Right hindlimb (tissue), 1 donor: ENCODE measurements around the gene VAMP1.
A peak's percentile ranks its signal among the peaks of the same experiment; 100 is the strongest.
"Not testable (repeated sequence)": the region's sequence is repeated elsewhere in the genome, so short reads cannot be mapped to it uniquely, and the experiment has no call there.

Experiments
- DNase-seq: peaks from one replicate; pipeline ENCODE4 v3.0.0-alpha.2; 2018

Gene VAMP1, protein sequence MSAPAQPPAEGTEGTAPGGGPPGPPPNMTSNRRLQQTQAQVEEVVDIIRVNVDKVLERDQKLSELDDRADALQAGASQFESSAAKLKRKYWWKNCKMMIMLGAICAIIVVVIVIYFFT

DNA sequence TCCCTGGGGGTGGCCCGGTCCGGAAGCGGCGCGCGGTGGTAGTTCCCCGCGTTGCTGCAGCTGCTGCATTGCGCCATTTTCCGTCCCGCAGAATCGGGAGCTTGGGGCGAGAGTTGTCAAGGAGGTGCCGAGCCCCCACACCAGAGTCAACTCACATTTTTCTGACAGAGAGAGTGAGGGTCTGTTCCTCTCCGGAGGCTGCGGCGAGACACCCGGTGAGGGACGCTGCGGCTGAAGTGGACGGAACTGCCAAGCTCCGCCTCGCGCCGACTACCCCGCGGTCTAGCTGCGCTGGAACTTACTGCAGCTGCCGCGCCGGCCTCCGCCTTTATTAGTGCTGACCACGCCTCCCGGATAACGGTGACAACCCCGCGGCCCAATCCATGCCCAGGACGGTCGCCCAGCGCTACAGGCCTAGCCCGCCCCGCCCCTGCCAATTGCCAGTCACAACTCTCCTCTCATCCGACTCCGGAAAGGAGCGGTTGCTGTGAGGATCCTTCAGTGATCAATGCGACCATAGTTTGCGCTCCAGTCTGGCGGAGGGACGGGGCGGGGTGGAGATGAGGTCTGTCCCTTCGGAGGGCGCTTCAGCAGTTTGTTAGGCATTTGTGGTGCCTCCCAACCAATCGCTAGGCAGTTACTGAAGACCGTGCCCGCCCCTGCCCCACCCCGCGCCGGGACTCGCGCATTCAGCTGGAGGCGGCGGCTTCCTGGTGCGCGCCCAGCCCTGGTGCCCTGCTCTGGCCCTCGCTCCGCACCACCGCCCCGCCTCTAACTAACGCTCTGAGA is at the start of gene VAMP1:
Gene VAMP1, minus strand, starts transcription at position 303 of the 789 bp plus-strand sequence. Its CDS starts 146 bp downstream, at position 157.
- peak; percentile 99 for DNase-seq

DNA sequence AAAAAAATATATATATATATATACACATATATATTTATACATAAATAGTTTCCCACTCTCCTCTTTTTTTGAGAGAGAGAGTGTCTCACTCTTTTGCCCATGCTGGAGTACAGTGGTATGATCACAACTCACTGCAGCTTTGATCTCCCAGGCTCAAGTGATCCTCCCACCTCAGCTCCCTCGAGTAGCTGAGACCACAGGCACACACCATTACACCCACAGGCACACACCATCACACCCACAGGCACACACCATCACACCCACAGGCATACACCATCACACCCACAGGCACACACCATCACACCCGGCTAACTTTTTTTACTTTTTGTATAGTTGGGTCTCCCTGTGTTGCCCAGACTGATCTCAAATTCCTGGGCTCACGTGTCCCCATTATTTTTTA is 49.7 kb upstream of the VAMP1 start:
- DNase-seq = no peak

DNA sequence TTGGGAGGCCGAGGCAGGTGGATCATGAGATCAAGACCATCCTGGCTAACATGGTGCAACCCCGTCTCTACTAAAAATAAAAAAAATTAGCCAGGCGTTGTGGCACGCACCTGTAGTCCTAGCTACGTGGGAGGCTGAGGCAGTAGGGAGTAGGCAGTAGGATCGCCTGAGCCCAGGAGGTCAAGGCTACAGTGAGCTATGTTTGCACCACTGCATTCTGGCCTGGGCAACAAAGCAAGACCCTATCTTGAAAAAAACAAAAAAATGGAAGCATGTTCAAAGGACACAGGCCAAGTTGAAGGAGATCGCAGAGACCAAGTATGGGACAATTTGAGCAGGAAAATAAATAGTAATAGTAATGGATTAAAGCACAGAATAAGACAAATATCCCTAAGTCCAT is 37.6 kb upstream of the VAMP1 start:
- no peak for DNase-seq

DNA sequence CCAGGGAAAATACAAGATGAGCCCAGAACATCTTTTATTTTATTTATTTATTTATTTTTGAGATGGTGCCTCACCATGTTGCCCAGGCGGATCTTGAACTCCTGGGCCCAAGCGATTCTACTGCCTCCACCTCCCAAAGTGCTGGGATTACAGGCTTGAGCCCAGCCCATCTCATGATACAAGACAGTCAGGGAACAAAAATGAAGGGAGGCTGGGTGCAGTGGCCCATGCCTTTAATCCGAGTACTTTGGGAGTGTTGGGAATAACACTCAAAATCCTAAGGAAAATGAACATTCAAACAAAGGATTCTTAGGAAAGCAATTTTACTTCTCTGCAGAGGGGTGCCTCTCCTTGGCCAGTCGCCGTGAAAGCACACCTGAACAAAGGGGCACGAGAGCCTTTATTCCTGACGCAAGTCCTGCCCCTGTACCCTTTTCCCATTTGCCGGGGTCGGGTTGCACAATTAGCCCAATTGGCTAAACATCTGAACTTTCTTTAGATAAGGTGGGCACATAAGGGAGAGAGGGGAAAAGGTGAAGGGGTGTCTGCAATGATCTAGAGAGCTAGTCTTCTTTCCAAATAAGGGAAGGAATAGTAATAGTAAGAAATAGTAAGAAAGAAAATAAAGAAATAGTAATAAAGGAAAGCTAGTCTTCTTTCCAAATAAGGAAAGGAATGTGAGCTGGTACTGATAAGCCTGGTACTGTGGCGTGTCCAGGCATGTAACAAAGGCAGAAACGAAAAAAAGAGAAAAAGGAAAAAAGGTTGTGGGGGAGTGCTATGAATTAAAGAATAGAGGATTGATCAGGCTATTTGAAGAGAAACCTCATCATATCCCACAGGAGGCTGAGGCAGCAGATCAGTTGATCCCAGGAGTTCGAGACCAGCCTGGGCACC is 36.9 kb upstream of the VAMP1 start:
- no peak for DNase-seq

DNA sequence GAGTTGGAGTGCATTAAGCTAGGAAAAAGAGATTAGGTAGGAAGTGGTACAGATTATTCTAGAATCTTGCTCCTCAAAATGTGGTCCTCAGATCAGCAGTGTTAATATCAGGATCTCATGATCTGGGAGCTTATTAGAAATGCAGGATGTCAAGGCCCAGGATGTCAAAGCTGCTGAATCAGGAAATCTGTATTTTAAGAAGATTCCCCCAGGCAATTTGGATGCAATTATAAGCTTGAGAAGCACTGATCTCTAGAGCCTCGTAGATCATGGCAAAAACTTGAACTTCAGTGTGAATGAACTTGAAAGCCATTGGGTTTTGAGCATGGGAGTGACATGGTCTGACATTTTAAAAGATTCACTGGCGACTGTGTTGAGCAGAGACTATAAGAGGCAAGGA is 30.0 kb upstream of the VAMP1 start:
- DNase-seq = no peak

DNA sequence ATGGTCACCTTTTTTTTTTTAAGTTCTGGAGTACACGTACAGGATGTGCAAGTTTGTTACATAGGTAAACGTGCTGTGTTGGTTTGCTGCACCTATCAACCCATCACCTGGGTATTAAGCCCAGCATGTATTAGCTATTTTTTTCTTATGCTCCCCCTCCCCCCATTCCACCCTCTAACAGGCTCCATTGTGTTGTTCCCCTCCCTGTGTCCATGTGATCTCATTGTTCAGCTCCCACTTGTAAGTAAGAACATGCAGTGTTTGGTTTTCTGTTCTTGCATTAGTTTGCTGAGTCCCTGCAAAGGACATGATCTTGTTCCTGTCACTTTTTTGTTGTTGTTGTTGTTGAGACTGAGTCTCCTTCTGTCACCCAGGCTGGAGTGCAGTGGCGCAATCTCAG is 26.8 kb upstream of the VAMP1 start:
- not testable (repeated sequence) for DNase-seq

DNA sequence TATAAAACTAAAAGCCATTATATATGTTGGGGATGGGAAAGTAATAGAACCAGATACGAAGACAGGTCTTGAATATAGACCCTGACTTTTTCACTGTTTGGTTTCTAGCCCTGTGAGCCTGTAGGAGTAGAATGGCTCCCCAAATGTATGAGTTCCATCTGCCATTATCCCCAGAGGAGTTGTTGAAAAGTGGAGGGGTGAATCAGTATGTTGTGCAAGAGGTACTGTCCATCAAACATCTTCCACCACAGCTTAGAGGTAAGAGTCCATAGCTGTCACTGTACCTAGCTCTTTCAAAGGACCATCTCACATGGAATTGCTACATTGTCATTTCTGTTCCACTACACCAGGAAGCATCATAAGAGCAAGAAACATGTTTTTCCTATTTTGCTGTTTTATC is 24.5 kb upstream of the VAMP1 start:
- DNase-seq = no peak

DNA sequence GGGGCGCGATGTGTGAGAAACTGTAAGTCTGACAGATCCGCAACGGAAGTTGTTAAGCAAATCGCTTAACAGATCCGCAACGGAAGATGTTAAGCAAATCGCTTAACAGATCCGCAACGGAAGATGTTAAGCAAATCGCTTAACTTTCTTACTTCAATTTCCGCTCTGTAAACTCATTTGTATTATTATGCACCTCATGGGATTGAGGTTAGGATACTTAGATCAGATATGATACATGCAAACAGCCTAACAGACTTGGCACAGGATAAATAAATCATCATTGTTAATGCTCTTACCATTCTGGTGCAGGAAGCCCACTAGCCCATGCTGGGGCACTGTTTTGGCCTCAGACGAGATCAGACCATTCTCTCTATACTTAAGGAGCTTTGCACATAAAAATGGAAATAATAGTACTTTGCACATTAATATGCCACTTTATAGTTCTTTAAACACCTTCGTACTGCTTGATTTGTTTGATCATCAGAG is 23.8 kb upstream of the VAMP1 start:
- no peak for DNase-seq

DNA sequence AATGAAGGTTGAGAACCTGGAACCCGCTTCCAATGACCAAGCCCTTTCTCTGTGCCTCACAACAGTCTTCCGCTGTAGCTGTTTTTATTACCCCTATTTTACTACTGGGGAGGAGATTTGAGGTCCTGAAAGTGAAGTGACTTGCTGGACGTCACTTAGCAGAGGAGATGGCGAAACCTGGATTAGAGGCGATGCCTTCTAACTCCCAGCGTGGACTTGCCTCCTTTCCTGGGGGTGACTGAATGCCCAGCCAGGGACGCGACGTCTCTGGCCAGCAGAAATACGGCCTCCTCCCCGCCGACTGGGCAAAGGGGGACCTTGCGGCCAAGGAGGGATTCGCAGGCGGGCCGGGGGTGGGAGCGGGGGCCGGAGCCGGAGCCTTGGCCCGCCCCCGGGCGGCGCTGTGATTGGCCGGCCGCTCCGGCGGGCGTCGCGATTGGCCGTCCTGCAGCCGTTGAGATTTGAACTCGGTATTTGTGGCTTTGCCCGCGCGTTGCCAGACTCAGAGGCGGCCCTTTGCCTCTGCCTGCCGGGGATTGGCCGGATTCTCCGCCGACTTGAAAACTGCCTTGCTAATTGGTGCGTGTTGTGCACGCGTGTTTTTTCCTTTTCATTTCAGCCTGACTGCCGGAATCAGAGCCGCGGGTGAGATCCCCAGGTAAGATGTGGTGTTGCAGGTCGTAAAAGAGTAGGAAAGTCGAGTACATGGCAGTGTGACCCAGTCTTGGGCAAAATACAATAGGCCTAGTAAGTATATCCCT is 23.2 kb upstream of the VAMP1 start, which contains the start of gene NCAPD2:
Gene NCAPD2, plus strand, starts transcription at position 606 of the 761 bp plus-strand sequence. CDS start 997 bp downstream, outside the sequence.
- peak; percentile 98 for DNase-seq

DNA sequence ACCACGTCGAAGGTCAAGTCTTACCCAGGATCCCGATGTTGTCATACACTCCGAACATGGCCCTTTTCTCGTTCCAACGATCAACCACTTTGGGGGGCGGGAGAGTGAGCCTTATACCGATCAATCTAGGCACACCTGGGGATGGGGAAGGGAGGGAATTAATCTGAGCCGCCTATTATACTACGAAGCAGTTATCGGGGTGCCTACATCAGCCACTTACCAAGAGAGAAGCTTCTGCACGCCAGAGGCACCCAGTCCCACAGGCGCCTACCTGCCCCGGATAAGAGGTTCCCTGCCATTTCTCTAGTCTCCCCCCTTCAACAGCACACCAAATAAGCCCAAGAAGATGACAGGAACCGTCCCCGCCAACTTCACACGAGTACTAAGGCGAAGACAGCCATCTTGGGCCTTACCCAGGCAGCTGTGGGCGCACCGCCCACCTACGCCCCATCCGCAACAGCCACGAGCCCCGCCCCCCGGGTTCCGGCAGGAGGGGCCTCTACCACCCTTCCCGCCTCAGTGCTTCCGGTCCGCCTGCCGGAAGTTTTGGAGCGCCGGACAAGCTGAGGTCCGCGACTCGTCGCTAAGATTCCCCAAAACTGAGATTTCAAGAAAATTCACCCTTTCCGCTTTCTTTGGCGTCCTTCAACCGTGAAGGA is 22.5 kb upstream of the VAMP1 start, which contains the start of gene MRPL51:
Gene MRPL51, minus strand, starts transcription at position 425 of the 659 bp plus-strand sequence. Its CDS starts 126 bp downstream, at position 299.
- DNase-seq = peak; percentile 96

DNA sequence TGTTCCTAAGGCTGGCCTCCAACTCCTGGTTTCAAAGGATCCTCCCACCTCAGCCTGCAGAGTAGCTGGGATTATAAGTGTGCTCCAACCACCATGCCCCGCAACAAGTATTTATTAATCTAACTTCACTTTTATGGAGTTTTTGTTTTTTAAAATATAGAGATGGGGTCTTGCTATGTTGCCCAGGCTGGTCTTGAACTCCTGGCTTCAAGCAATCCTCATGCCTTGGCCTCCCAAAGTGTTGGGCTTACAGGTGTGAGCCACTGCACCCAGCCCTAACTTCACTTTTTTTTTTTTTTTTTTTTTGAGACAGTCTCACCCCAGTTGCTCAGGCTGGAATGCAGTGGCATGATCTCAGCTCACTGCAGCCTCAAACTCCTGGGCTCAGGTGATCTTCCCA is 20.2 kb upstream of the VAMP1 start:
- not testable (repeated sequence) for DNase-seq

DNA sequence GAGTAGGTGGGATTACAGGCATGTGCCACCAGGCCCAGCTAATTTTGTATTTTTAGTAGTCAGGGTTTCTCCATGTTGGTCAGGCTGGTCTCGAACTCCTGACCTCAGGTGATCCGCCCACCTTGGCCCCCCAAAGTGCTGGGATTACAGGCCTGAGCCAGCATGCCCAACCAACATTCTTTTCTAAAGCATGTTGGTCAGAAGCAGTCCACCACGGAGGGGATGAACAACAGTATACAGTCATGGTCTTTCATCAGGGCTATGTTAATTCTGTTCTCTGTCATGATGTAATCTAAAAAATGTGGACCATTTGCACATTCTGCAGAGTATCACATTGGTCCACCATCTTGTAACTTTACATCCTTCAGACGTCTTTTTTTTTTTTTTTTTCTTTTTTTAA is 19.0 kb upstream of the VAMP1 start:
- DNase-seq = no peak

DNA sequence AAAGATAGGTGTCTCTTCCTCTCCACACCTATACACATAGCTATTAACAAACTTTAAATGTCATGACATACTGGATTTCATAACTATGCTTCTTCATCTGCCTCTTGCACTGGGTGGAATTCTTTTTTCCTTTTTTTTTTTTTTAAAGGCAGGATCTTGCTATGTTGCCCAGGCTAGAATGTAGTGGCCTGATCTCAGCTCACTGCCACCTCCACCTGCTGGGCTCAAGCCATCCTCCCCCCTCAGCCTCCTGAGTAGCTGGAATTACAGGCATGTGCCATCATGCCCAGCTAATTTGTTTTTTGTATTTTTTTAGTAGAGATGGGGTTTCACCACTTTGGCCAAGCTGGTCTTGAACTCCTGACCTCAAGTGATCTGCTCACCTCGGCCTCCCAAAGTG is 17.8 kb upstream of the VAMP1 start:
- no peak for DNase-seq

DNA sequence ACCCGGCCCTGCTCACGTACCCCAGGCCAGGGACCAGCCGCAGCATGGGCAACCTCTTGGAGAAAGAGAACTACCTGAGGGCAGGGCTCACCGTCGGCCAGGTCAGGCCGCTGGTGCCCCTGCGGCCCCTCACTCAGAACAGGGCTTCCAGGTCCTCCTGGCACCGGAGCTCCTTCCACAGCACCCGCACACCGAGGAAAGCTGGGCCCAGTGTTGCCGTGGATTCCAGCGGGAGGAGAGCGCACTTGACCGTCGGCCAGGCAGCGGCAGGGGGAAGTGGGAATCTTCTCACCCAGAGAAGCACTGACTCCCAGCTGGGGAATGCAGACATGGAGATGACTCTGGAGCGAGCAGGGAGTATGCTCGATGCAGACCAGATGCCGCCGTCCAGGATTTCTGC is 7.9 kb upstream of the VAMP1 start:
- DNase-seq = no peak

DNA sequence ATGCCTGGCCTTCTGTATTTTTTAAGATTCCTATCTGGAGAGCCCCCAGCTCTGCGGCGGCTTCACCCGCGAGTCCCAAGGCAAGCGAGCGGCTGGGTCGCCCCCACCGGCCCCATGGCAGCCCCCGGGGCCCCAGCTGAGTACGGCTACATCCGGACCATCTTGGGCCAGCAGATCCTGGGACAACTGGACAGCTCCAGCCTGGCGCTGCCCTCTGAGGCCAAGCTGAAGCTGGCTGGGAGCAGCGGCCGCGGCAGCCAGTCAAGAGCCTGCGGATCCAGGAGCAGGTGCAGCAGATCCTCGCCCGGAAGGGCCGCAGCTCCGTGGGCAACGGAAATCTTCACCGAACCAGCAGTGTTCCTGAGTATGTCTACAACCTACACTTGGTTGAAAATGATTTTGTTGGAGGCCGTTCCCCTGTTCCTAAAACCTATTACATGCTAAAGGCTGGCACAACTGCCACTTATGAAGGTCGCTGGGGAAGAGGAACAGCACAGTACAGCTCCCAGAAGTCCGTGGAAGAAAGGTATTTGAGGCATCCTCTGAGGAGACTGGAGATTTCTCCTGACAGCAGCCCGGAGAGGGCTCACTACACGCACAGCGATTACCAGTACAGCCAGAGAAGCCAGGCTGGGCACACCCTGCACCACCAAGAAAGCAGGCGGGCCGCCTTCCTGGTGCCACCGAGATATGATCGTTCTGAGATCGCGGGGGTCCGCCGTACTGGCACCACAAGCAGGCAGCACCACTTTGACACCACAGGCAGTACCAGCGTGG is 7.3 kb upstream of the VAMP1 start:
- not testable (repeated sequence) for DNase-seq

DNA sequence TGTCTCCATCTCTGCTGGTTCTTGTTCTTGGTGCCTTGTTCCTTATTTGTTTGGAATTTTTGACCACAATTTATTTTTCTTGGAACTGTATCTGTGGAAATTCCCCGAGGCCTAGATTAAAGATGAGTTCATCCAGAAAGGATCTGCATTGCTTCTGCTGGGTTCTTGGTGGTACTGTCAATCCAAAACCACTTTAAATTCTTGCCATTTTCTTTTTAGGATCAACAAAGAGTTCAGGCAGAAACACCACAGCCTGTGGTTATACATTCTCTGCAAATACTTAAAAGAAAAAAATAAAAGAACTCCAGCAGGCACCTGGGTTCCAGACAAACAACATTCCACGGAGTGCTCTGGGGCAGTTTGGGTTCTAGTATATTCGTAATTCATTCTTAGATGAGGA is 6.0 kb upstream of the VAMP1 start:
- no peak for DNase-seq

DNA sequence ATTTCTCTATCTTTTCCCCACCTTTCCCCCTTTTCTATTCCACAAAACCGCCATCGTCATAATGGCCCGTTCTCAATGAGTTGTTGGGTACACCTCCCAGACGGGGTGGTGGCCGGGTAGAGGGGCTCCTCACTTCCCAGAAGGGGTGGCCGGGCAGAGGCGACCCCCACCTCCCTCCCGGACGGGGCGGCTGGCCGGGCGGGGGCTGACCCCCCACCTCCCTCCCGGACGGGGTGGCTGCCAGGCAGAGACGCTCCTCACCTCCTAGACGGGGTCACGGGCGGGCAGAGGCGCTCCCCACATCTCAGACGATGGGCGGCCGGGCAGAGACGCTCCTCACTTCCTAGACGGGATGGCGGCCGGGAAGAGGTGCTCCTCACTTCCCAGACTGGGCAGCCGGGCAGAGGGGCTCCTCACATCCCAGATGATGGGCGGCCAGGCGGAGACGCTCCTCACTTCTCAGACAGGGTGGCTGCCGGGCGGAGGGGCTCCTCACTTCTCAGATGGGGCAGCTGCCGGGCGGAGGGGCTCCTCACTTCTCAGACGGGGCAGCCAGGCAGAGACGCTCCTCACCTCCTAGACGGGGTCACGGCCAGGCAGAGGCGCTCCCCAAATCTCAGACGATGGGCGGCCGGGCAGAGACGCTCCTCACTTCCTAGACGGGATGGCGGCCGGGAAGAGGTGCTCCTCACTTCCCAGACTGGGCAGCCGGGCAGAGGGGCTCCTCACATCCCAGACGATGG is 4.9 kb upstream of the VAMP1 start:
- DNase-seq = not testable (repeated sequence)

DNA sequence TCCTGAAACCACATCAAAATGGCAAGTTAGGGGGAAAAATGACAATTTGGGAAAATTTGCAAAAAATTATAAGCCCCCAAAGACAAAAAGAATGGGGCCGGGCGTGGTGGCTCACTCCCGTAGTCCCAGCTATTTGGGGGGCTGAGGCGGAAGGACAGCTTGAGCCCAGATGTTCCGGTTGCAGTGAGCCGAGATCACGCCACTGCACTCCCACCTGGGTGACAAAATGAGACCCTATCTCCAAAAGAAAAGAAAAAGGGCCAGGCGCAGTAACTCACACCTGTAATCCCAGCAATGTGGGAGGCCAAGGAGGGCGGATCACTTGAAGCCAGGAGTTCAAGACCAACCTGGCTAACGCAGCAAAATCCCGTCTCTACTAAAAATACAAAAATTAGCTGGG is 2.0 kb upstream of the VAMP1 start:
- DNase-seq = no peak

DNA sequence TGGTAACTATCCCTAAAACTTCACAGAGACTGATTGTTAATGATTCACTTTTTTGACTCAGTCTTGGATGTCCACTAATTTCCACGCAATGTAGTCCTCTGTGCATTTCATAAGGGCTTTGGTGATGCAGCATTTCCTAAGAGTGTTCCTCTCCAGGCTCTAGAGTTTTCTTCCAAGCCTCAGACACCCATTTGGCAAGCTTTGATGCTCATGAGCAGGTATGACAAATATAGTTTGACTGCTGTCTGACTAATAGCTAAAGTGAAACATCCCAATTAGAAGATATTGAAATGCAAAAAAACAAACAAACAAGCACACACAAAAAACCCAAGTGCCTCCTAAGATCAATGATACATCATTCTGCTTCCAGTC is 1.5 kb upstream of the VAMP1 start:
- DNase-seq = no peak

DNA sequence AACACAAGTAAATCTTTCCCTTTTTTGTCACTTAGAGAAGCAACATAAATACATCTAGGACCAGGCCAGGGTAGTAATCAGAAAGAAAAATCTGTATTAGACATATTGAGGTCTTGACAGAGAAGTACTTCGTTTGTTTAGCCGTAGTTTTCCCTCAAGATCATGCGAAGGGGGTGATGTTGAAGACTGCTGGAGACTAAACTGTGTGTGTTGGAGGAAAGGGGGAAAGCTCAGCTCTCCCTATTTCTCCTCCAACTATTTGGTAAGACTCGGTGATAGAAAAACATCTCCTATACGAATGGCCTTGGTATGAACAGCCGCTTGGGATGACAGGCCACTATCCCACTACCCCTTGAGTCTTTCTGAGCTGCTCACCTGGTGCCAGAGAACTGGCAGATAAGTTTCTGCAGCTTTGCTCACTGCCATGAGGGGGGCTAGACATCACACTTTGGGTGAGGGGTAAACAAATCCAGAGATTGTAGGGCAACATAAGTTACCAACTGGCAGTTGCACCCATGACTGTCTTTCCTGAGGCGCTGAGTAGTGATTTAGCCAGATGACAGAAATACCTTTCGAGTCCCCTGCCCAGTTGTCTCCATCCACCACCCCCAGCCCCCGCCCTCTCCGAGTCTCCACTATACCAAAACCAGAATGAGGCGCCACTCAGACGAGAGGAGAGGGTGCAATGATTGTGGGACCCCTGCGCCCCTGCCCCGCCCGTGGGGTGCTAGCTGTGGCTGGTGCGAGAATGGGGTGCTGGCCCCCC is 685 bp downstream of the VAMP1 start:
- no peak for DNase-seq
